ENCODE results near the gene YIF1A. TPM values are rescaled to one million over a fixed set of nuclear protein-coding genes. Genes with fewer than 3 reads are reported as not detected.

Gene YIF1A
- total RNA-seq, 1 experiment from 2014 or later, result 64.3 TPM

DNA sequence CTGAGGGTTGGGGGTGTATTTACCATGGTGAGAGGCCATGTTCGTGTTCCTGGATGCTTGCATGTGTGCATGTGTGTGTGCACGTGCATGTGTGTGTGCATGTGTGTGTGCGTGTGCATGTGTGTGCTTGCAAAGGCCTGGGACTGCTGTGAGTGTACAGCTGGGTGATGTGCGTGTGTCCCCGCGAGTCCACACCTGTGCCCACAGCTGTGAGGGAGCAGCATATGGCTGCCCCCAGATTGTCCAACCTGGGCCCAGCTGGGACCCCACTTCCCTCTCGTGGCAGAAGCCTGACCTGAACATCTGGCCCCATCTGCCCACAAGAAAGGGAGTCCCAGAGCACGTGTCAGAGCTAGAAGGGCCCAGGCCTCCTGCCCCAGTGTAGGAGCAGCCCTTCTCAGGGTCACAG, 36.3 kb upstream of the YIF1A start:
- no peak overlapping the region for H2BK5ac ChIP-seq (ENCODE audit: insufficient read length, low read length)
- H3K4me2 ChIP-seq (ENCODE audit: insufficient read depth, insufficient read length, low read length), result no peak overlapping the region
- H3K56ac ChIP-seq (ENCODE audit: insufficient read length, low read depth, low read length), result no peak overlapping the region
- H4K8ac ChIP-seq (replicated peaks; ENCODE audit: insufficient read length, low read depth, low read length), result no peak overlapping the region
- no peak overlapping the region for H2BK120ac ChIP-seq (ENCODE audit: low read depth, low read length, poor library complexity, severe bottlenecking)
- H3K79me1 ChIP-seq (ENCODE audit: insufficient read depth, low read depth, low read length, poor library complexity, severe bottlenecking), result no peaks in the 10 kb centered on the region
- H3K9me3 ChIP-seq (ENCODE audit: control insufficient read depth, low read depth, low read length), result no peaks in the 10 kb centered on the region
- no peaks in the 10 kb centered on the region for H3K79me2 ChIP-seq (ENCODE audit: insufficient read depth, low read length)
- H2BK15ac ChIP-seq (ENCODE audit: low read depth, low read length), result no peak overlapping the region
- no peak overlapping the region for H3K27ac Mint-ChIP-seq
- H3K9ac ChIP-seq (ENCODE audit: extremely low read depth, insufficient read length, low read length), result no peak overlapping the region
- H2BK12ac ChIP-seq (ENCODE audit: insufficient read length, low read depth, low read length), result no peak overlapping the region
- H3K23ac ChIP-seq (ENCODE audit: insufficient read length, low read depth, low read length), result no peak overlapping the region
- H3K14ac ChIP-seq (ENCODE audit: insufficient read depth, low read length), result no peak overlapping the region
- H3K4me1 Mint-ChIP-seq, result peaks cover 9 to 22% of the 10 kb centered on the region in 2 experiments
- no peaks in the 10 kb centered on the region for H3K23me2 ChIP-seq (ENCODE audit: insufficient read length, low read depth, low read length, poor library complexity, severe bottlenecking)
- no peak overlapping the region for H3K18ac ChIP-seq (ENCODE audit: insufficient read length, low read depth, low read length)
- no peak overlapping the region for H2AK5ac ChIP-seq (ENCODE audit: insufficient read length, low read length)
- H3K27me3 Mint-ChIP-seq (ENCODE audit: low read depth), result peaks cover 15% of the 10 kb centered on the region
- no peaks in the 10 kb centered on the region for H3K27me3 ChIP-seq (ENCODE audit: insufficient read depth, low read length)
- no peak overlapping the region for H2BK20ac ChIP-seq (ENCODE audit: low read depth, low read length, poor library complexity, severe bottlenecking)
- no peaks in the 10 kb centered on the region for H4K20me1 ChIP-seq (ENCODE audit: control insufficient read depth, insufficient read depth, insufficient read length)
- no peak for DNase-seq
- H3K4ac ChIP-seq (ENCODE audit: low read depth, low read length), result no peak overlapping the region
- H2AFZ ChIP-seq (ENCODE audit: low read length), result no peak overlapping the region
- H3K36me3 Mint-ChIP-seq (ENCODE audit: insufficient read depth in 1 of 3, low read depth in 3 of 3), result peaks cover 0 to 1% (median under 1%) of the 10 kb centered on the region in 3 experiments; a peak in 4 of 7 replicates
- no peak overlapping the region for H3K4me3 Mint-ChIP-seq
- H3K4me1 ChIP-seq (ENCODE audit: insufficient read depth, low read length), result 0 out of 2 replicates have a peak, but pooled peaks cover 3% of the 10 kb centered on the region
- TF ChIP-seq, protein P1, sequence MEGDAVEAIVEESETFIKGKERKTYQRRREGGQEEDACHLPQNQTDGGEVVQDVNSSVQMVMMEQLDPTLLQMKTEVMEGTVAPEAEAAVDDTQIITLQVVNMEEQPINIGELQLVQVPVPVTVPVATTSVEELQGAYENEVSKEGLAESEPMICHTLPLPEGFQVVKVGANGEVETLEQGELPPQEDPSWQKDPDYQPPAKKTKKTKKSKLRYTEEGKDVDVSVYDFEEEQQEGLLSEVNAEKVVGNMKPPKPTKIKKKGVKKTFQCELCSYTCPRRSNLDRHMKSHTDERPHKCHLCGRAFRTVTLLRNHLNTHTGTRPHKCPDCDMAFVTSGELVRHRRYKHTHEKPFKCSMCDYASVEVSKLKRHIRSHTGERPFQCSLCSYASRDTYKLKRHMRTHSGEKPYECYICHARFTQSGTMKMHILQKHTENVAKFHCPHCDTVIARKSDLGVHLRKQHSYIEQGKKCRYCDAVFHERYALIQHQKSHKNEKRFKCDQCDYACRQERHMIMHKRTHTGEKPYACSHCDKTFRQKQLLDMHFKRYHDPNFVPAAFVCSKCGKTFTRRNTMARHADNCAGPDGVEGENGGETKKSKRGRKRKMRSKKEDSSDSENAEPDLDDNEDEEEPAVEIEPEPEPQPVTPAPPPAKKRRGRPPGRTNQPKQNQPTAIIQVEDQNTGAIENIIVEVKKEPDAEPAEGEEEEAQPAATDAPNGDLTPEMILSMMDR (conservative IDR thresholded peaks at IDR 0.05), result no peak
- WGBS (ENCODE audit: extremely low coverage, insufficient read length, low lambda C conversion rate), result no CpG with 5 or more reads among the region's 8 CpGs
- H3T11ph ChIP-seq (ENCODE audit: low read length), result no peak overlapping the region
- H4K5ac ChIP-seq (ENCODE audit: insufficient read length, low read depth, low read length), result no peak overlapping the region
- H3K9me3 Mint-ChIP-seq, result peaks cover 2% of the 10 kb centered on the region in 2 experiments
- no peak overlapping the region for H4K91ac ChIP-seq (ENCODE audit: insufficient read length, low read depth, low read length)
- no peak overlapping the region for H3K27ac ChIP-seq (ENCODE audit: insufficient read length, low read depth, low read length)

All from H9 (cell line).